Muscle of leg (tissue), 11 donors: ENCODE results near the gene TBC1D22A. TPM values are rescaled to one million over a fixed set of nuclear protein-coding genes. Genes with fewer than 3 reads are reported as not detected.

ENCODE experiments used
- DNase-seq: peaks from one replicate; pipeline ENCODE4 v3.0.0; 2013
- H3K27ac ChIP-seq: one replicate; pipeline ENCODE4 v1.5.1; 2013; ENCODE audit warnings: mild to moderate bottlenecking, low read length, control low read depth
- H3K27me3 ChIP-seq: one replicate; pipeline ENCODE4 v1.6.1; 2013; ENCODE audit warnings: low read length; ENCODE audit not compliant: control insufficient read depth, insufficient read depth
- H3K36me3 ChIP-seq: one replicate; pipeline ENCODE4 v1.6.1; 2013; ENCODE audit warnings: low read length; ENCODE audit not compliant: control insufficient read depth, insufficient read depth
- H3K4me1 ChIP-seq: one replicate; pipeline ENCODE4 v1.6.1; 2013; ENCODE audit warnings: low read length; ENCODE audit not compliant: control insufficient read depth, insufficient read depth
- H3K4me3 ChIP-seq: one replicate; pipeline ENCODE4 v1.5.1; 2013; ENCODE audit warnings: low read length, control low read depth
- H3K9me3 ChIP-seq: replicated peaks from 2 replicates; pipeline ENCODE4 v1.6.1; 2013; ENCODE audit warnings: low read depth, low read length; ENCODE audit not compliant: control insufficient read depth
- WGBS: methylation state at CpG from one replicate; pipeline ENCODE4 v1.1.5; 2013; ENCODE audit warnings: missing lambda C conversion rate; ENCODE audit not compliant: insufficient coverage; 5-methylcytosine and 5-hydroxymethylcytosine counted together
- polyA plus RNA-seq, 8 donors: library from polyadenylated mRNA; unstranded; fragments of 120-200 nt; gene quantifications; one replicate each; pipeline versions ENCODE4 v1.2.1 to v1.2.3, GENCODE V29; 2013; ENCODE audit warnings: inconsistent platforms in 1 of 8, low replicate concordance in 1 of 8; ENCODE audit not compliant: insufficient read length in 8 of 8, insufficient read depth in 1 of 8
- total RNA-seq: library from RNA; stranded (reverse); fragments of 120-200 nt; gene quantifications from one replicate; pipeline ENCODE4 v1.2.4, GENCODE V29; 2013

The TBC1D22A gene
- total and polyA plus RNA-seq, 9 donors = 8.0 to 16.9 (median 15.6) TPM

GRCh38 chr22:46998331-46998730 lies 235.9 kb downstream of the TBC1D22A start:
- DNase-seq = no peak
- WGBS = 92% methylated on average over 7 of the region's 12 CpGs
- no peaks in the 10 kb centered on the region for H3K27me3 ChIP-seq
- H3K4me1 ChIP-seq = peaks cover 20% of the 10 kb centered on the region
- no peaks in the 10 kb centered on the region for H3K9me3 ChIP-seq
- no peak overlapping the region for H3K4me3 ChIP-seq
- peaks cover 3% of the 10 kb centered on the region for H3K36me3 ChIP-seq
- H3K27ac ChIP-seq = no peak overlapping the region

DNA sequence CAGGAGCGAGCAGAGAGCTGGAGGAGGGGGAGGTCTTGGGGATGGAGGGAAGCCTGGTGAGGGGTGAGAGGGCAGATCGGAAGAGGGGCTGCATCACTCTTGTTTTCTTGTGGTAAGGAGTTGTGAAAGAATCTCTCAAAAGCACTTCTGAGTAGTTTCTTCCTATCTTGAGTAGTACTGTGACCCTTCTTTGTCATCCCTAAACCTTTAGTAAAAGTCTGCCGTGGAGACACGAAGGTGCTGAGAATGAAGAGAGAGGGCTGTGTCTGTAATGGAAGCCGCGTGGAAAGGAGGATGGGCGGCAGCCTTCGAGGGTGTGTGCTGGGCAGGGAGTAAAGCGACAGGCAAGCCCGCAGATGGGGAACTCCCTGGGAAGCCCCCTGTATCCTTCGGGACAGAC lies 237.8 kb downstream of the TBC1D22A start:
- no peak for DNase-seq

DNA sequence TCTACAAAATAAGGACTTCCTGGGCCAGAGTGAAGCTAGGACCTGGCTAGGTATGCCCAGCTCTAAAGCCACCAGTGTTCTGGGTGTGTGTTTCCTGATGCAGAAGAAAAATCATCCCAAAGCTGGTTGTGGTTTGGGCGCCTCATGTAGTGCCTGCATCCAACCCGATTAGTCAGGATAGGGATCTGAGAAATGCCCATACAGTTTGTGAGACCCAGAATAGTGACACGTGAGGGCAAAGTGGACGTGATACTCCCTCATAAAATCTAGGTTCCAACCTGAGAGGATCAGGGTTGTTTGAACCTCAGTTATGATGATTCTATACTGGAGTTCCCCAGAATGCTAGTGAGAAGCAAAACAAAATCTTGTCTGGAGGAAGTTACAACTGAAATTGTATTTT lies 238.4 kb downstream of the TBC1D22A start:
- no peak overlapping the region for H3K4me3 ChIP-seq
- no peak for DNase-seq
- no peaks in the 10 kb centered on the region for H3K9me3 ChIP-seq
- no peaks in the 10 kb centered on the region for H3K4me1 ChIP-seq
- H3K27ac ChIP-seq = no peak overlapping the region
- 100% methylated on average over 2 of the region's 4 CpGs for WGBS
- peaks cover 3% of the 10 kb centered on the region for H3K36me3 ChIP-seq
- H3K27me3 ChIP-seq = no peaks in the 10 kb centered on the region

More for the DNA sequence above, 237.8 kb downstream of the TBC1D22A start:
- Histone ChIP-seq H3K4me3 (no peak overlapping the region), H3K36me3 (peaks cover 3% of the 10 kb centered on the region), H3K9me3 (no peaks in the 10 kb centered on the region), H3K27ac (no peak overlapping the region), H3K4me1 (peaks cover under 1% of the 10 kb centered on the region), H3K27me3 (no peaks in the 10 kb centered on the region)
- 90% methylated on average over 10 of the region's 11 CpGs for WGBS

- Histone ChIP-seq H3K4me3 (no peak overlapping the region), H3K27ac (no peak overlapping the region), H3K27me3 (no peaks in the 10 kb centered on the region), H3K9me3 (no peaks in the 10 kb centered on the region), H3K4me1 (no peaks in the 10 kb centered on the region), H3K36me3 (peaks cover 3% of the 10 kb centered on the region)
- DNase-seq = no peak
- no CpG with 5 or more reads among the region's 9 CpGs for WGBS
These were observed 238.8 kb downstream of the TBC1D22A start for GRCh38 chr22:47001288-47001687.

DNA sequence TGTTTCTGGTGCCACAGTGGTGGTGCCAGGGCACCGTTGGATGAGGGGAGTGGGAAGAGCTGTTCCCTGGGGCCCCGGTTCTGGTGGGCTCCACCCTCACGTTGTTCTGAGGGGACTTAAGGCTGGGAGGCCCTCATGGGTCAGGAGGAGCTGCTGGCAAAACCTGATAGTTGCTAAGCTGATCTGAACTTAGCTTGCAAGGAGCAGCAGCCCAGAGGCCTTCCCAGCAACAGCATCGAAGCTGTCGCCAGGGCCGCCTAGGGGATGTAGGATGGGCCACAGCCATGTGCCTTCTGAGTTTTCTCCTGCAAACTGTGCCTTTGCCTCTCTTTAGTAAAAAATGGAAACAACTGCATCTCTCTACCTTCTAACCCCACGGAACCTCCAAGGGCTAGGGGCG lies 240.2 kb downstream of the TBC1D22A start:
- H3K4me3 ChIP-seq = no peak overlapping the region
- DNase-seq = no peak
- no peak overlapping the region for H3K27ac ChIP-seq
- no peaks in the 10 kb centered on the region for H3K9me3 ChIP-seq
- H3K4me1 ChIP-seq = no peaks in the 10 kb centered on the region
- H3K27me3 ChIP-seq = no peaks in the 10 kb centered on the region
- WGBS = 69% methylated on average over 4 of the region's 8 CpGs
- peaks cover 1% of the 10 kb centered on the region for H3K36me3 ChIP-seq

DNA sequence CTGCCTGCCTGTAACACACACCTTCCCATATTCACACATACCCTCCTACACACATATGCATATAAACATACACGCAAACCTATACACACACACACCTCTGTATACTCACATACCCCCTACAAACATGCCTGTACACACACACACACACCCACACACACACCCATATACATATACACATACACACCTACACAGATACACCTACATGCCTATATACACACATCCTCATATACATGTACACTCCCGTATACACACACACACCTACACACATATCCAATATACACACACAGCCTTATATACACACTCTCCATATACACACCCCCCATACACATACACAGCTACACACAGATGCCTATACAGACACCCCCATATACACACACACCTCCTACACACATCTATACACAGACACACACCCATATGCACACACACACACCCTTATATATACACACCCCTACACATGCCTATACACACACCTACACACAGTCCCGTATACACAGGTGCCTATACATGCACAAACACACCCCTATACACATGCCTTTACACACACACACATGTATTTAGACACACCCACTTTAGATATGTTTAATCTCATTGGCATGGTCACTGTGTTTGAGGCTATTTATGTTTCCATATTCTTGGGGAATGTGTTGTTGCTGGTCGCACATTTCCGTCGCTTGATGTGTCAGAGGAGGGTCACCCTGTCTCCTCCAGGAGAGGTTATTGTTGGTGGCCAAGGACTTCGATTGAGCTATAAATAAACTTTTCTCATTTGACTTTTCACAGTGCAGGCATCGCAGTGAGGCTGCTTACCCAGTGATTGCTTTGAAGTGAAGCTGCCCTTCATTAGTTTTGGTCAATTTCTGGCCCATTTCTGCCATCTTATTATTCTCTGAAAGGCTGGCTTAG lies 243.3 kb downstream of the TBC1D22A start:
- no peak overlapping the region for H3K27ac ChIP-seq
- peaks cover 4% of the 10 kb centered on the region for H3K36me3 ChIP-seq
- no peaks in the 10 kb centered on the region for H3K27me3 ChIP-seq
- H3K4me1 ChIP-seq = no peaks in the 10 kb centered on the region
- 89% methylated on average over 4 of the region's 8 CpGs for WGBS
- H3K4me3 ChIP-seq = no peak overlapping the region
- H3K9me3 ChIP-seq = no peaks in the 10 kb centered on the region
- DNase-seq = no peak

DNA sequence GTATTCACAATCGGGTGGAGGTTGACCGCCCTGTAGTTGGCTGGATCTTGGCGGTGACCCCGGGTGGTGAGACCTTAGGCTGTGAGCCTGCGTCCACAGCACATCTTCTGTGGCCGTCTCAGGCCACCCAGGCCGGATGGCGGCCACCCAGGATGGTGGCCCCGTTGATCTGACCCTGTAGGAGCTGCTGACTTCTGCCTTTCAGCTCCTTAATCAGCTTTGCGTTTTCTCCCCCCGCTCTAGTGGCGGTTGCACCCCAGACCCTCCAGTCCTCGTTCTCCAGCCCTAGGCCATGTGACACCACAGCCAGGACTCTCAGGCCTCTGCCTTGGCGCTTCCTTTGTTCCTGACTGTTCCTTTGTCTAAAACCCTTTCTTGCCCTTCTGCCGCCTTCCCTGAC lies 244.0 kb downstream of the TBC1D22A start:
- DNase-seq = no peak
- H3K27me3 ChIP-seq = no peaks in the 10 kb centered on the region
- H3K27ac ChIP-seq = no peak overlapping the region
- 96% methylated on average over 14 of the region's 15 CpGs for WGBS
- no peak overlapping the region for H3K4me3 ChIP-seq
- peaks cover 2% of the 10 kb centered on the region for H3K4me1 ChIP-seq
- peaks cover 4% of the 10 kb centered on the region for H3K36me3 ChIP-seq
- H3K9me3 ChIP-seq = no peaks in the 10 kb centered on the region

- Histone ChIP-seq H3K36me3 (peaks cover 4% of the 10 kb centered on the region), H3K27ac (no peak overlapping the region), H3K4me1 (peaks cover 2% of the 10 kb centered on the region), H3K27me3 (no peaks in the 10 kb centered on the region), H3K9me3 (no peaks in the 10 kb centered on the region), H3K4me3 (no peak overlapping the region)
- DNase-seq = no peak
- 97% methylated on average over 5 of the region's 5 CpGs for WGBS
These were observed 244.4 kb downstream of the TBC1D22A start for GRCh38 chr22:47006869-47007268.

DNA sequence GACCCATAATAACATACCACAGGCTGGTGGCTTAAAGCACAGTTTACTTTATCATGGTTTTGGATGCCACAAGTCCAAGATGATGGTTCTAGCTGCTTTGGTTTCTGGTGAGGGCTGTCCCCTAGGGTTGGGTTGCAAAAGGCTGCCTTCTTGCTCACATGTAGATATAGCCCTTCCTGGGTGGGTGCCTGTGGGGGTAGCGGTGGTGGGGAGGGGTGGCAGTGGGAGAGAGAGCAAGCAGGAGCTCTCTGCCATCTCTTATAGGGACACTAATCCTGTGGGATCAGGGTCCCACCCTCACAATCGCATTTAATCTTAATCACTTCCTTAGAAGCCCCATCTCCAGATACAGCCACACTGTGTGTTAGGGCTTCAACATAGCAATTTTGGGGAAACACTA lies 245.0 kb downstream of the TBC1D22A start:
- Histone ChIP-seq H3K27ac (no peak overlapping the region), H3K9me3 (no peaks in the 10 kb centered on the region), H3K27me3 (no peaks in the 10 kb centered on the region), H3K4me3 (no peak overlapping the region), H3K36me3 (peaks cover 4% of the 10 kb centered on the region), H3K4me1 (peaks cover 2% of the 10 kb centered on the region)
- WGBS = no CpG with 5 or more reads among the region's 2 CpGs
- no peak for DNase-seq

GRCh38 chr22:47008208-47008885 lies 245.9 kb downstream of the TBC1D22A start:
- WGBS = 88% methylated on average over 4 of the region's 5 CpGs
- no peak for DNase-seq
- peaks cover 2% of the 10 kb centered on the region for H3K4me1 ChIP-seq
- peaks cover 4% of the 10 kb centered on the region for H3K36me3 ChIP-seq
- H3K4me3 ChIP-seq = no peak overlapping the region
- H3K9me3 ChIP-seq = no peaks in the 10 kb centered on the region
- H3K27me3 ChIP-seq = no peaks in the 10 kb centered on the region
- H3K27ac ChIP-seq = no peak overlapping the region
